22Rv1 (cell line): Measurements from ENCODE around the gene FOXO3.

Experiments
- CTCF ChIP-seq: fragments of 450-650 bp; IDR thresholded peaks from 2 replicates; pipeline ENCODE4 v1.5.1; 2017; ENCODE audit warnings: mild to moderate bottlenecking
- ZFX ChIP-seq: fragments of 450-650 bp; IDR thresholded peaks from 2 replicates; pipeline ENCODE4 v1.6.1; 2017; ENCODE audit warnings: antibody characterized with exemption, borderline replicate concordance

GRCh38 chr6:108630050-108630714 is 69.5 kb downstream of the FOXO3 start:
- TF ChIP-seq CTCF (no peak), ZFX (no peak)
